ENCODE results near the gene CMAS. TPM values are rescaled to one million over a fixed set of nuclear protein-coding genes. Genes with fewer than 3 reads are reported as not detected.

The CMAS gene
- total and polyA plus RNA-seq, 2 experiments from 2014 or later, result 61.2 to 118 TPM

DNA sequence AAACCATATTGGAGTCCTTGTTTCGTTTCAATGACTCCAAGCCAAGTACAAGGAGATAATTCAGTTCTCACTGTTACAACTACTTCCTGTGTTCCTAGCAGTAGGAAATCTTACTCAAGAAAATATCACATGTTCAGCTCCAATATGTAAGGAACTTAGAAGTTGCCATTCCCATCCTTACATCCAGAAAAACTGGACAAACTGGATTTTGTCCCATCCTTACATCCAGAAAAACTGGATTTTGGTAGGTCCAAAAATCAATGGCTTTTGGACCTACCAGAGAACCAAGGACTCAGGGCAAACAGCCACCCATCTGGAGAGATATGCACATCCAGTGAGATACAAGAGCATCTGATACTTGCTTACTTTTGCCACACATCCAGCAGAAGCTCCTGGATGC, 23.8 kb downstream of the CMAS start:
- Histone ChIP-seq H2AFZ (no peak overlapping the region), H3K4me2 (no peak overlapping the region), H3K36me3 (ENCODE audit: insufficient read depth) (peaks cover 9% of the 10 kb centered on the region), H3K27me3 (ENCODE audit: insufficient read depth) (no peaks in the 10 kb centered on the region), H3K79me2 (replicated peaks; ENCODE audit: insufficient read depth) (no peaks in the 10 kb centered on the region), H3F3A (replicated peaks; ENCODE audit: low read depth) (no peaks in the 10 kb centered on the region), H3K4me3 (no peak overlapping the region), H3K9me2 (ENCODE audit: insufficient read depth) (no peaks in the 10 kb centered on the region), H3K4me1 (ENCODE audit: insufficient read depth) (no peaks in the 10 kb centered on the region), H4K20me1 (replicated peaks; ENCODE audit: insufficient read depth) (no peaks in the 10 kb centered on the region), H3K27ac (ENCODE audit: low read depth) (no peak overlapping the region)
- Mint-ChIP-seq H3K27ac (no peak overlapping the region), H3K9me3 (peaks cover 14% of the 10 kb centered on the region; the same call in 2 of the 3 replicates), H3K36me3 (ENCODE audit: low read depth) (peaks cover 31% of the 10 kb centered on the region), H3K4me1 (peaks cover 5% of the 10 kb centered on the region; the same call in 2 of the 3 replicates), H3K4me3 (no peak overlapping the region), H3K27me3 (ENCODE audit: insufficient read depth, low read depth, poor library complexity) (peaks cover 2% of the 10 kb centered on the region)
- no peak for ATAC-seq
- DNase-seq (ENCODE audit: low spot score), result no peak
- TF ChIP-seq, protein P1, sequence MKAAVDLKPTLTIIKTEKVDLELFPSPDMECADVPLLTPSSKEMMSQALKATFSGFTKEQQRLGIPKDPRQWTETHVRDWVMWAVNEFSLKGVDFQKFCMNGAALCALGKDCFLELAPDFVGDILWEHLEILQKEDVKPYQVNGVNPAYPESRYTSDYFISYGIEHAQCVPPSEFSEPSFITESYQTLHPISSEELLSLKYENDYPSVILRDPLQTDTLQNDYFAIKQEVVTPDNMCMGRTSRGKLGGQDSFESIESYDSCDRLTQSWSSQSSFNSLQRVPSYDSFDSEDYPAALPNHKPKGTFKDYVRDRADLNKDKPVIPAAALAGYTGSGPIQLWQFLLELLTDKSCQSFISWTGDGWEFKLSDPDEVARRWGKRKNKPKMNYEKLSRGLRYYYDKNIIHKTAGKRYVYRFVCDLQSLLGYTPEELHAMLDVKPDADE (IDR thresholded peaks at IDR 0.05), result no peak
- TF ChIP-seq EZH2 (IDR thresholded peaks at IDR 0.05; ENCODE audit: low read depth, unreplicated experiment), result no peak
- TF ChIP-seq CTCF (conservative IDR thresholded peaks at IDR 0.05; ENCODE audit: low read depth in 2 of 2), result no peak
- no peak for TF ChIP-seq STAT1 (IDR thresholded peaks at IDR 0.05; ENCODE audit: unreplicated experiment)
- no peak for TF ChIP-seq CREB1 (CRISPR knock-in tag; IDR thresholded peaks at IDR 0.05; ENCODE audit: low read depth)
- TF ChIP-seq ZNF462 (CRISPR knock-in tag; IDR thresholded peaks at IDR 0.05), result no peak

Measured in GM23338 (cell line).